GF-D8 (cell line): ENCODE measurements around the gene NOL11.
"Not testable (repeated sequence)": the region's sequence is repeated elsewhere in the genome, so short reads cannot be mapped to it uniquely, and the experiment has no call there.

Experiments
- DNase-seq: peaks from one replicate; lab custom pipeline; 2025; lab: John Stamatoyannopoulos, UW

Gene NOL11

GRCh38 chr17:67754001-67754400 is 36.3 kb downstream of the NOL11 start:
- no peak for DNase-seq

GRCh38 chr17:67754686-67755085 is 37.0 kb downstream of the NOL11 start:
- not testable (repeated sequence) for DNase-seq

DNA sequence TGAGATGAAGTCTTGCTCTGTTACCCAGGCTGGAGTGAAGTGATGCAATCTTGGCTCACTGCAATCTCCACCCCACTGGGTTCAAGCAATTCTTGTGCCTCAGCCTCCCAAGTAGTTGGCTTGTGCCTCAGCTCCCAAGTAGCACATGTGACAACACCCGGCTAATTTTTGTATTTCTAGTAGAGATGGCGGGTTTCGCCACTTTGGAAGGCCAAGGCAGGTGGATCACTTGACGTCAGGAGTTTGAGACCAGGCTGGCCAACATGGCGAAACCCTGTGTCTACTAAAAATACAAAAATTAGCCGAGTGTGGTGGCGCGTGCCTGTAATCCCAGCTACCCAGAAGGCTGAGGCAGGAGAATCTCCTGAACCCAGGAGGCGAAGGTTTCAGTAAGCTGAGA is 39.0 kb downstream of the NOL11 start:
- DNase-seq = not testable (repeated sequence)

DNA sequence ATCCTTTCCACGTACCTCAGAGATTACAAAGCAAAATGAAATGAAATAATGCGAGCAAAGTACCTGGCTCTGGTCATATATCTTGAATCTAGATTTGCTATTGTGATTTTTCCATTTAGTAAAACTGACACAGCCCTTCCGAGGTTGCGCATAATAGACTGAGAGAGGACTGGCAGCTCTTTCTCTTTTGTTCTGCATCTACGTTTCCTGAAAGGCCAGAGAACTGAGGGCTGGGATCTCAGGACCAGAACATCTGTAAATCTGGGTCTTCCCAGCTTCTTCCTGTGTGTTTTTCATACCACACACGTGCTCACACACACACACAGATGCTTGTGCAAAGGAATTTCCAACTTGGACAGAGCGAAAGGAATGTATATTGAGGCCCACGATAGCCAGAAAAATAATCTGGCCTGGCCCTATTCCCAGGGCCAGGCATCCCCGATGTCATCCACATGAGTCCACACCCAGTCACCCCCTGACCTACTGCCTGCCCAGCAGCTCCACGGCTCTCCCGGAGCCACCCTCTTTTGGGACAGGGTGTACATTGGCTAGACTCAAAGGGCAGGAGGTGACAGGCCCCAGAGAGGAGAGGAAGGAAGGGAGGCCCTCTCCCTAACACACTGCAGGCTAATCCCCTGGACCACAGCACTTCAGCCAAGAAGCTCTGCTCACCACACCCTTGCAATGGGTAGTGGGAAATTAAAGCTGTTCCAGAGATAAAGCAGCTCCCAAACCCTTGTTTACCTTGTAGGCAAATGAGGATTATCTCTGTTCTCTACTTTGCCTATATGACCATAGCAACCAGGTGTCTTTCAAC is 41.8 kb downstream of the NOL11 start:
- DNase-seq = no peak

GRCh38 chr17:67765623-67766022 is 47.9 kb downstream of the NOL11 start:
- DNase-seq = no peak

GRCh38 chr17:67769231-67769630 is 51.5 kb downstream of the NOL11 start:
- no peak for DNase-seq

DNA sequence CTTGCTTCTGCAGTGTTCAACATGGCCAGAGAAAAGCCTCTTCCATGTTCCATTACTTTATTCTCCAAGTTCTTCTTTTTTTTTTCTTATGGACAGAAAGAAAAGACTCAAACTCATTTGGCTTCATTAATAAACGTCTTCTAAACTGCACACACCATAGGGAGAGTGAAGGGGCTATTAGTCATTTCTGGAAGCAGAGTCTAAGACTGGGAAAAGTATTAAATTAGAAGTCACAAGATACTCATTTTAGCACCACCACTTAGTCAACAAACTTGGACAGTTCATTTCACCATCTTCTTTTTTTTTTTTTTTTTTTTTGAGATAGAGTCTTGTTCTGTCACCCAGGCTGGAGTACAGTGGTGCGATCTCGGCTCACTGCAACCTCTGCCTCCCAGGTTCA is 52.8 kb downstream of the NOL11 start:
- no peak for DNase-seq

GRCh38 chr17:67772679-67773078 is 54.9 kb downstream of the NOL11 start:
- no peak for DNase-seq

- no peak for DNase-seq
Measured at GRCh38 chr17:67773246-67773645, 55.5 kb downstream of the NOL11 start.

DNA sequence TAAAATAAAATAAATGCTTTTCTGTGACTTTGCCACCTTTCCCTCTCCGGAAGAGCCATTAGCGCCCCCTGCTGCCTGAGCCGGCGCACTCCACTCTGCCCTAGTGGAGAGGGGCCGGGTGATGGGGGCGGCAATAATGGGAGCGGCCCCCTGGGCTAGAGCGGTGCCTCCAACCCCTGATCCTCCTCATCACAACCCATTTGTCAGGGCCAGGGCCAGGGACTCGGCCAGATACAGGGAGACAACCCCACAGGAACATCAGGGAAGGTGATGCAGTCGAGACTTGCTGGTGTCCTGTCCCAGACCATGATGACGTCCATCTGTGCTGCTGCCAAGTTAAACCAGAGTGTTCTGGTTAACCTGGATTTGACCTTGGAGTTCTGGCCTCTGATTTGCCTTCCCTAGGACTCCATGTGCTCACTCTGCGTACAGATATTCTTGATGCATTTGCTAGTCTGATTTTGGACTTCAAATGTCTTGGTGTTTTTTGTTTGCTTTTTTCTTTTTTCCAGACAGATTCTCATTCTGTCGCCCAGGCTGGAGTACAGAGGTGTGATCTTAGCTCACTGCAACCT is 61.4 kb downstream of the NOL11 start:
- no peak for DNase-seq

DNA sequence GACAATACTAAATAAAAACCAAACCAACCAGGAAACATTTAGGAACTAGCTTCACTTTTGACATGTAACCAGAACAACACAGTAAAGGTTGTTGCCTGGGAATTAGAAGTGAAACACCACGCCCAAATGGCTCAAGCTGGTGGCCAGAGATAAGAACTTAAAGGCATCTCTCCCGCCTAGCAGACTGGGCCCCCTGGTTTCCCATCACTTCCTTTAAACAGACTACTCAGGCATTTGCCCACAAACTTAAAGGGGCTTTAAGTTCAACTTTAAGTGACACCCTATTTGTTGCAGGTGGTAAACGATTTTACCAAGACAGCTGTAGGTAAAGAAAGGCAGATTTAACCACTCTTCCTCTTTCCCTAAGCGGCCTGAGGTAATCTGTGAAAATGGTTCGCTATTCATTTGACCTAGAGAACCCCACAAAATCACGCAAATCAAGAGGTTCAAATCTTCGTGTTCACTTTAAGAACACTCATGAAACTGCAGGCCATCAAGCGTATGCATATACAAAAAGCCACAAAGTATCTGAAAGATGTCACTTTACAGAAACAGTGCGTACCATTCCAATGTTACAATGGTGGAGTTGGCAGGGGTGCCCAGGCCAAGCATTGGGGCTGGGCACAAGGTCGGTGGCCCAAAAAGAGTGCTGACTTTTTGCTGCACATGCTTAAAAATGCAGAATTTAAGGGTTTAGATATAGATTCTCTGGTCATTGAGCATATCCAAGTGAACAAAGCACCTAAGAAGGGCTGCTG is 66.8 kb downstream of the NOL11 start:
- DNase-seq = peak; percentile 86

DNA sequence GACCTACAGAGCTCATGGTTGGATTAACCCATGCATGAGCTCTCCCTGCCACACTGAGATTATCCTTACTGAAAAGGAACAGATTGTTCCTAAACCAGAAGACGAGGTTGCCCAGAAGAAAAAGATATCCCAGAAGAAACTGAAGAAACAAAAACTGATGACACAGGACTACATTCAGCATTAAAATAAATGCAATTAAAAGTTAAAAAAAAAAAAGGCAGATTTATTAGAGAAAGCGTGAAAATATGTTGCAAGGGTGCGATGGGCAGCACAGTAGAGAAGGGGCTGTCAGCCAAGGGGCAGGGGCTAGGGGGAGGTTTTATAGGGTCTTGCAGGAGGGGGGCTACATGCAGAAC is 67.4 kb downstream of the NOL11 start:
- DNase-seq = no peak

DNA sequence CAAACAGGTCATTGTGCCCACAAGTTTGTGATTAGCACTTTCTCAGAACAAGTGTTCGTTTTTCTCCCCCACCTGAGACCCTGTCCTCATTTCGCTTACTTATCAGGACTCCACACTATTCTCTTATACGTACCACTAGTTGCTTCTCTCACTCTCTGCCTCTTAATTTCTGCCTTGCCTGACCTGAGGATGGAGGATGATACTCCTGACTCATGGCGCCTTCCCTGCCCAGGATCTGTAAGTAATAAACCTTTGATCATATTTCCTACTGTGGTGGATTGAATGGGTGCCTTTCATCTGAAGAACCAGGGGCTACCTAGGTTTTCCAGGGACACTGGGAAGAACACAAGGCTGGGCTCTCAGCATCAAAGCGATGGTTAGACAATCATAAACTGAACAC is 67.8 kb downstream of the NOL11 start:
- DNase-seq = no peak
